ENCODE data around the gene SECISBP2L.

SECISBP2L gene

GRCh38 chr15:48946840-48947187 lies 99.4 kb downstream of the SECISBP2L start:
- Histone ChIP-seq H3K36me3 (ENCODE audit: insufficient read depth, insufficient read length, low read length) (no peaks in the 10 kb centered on the region), H3K4me3 (ENCODE audit: insufficient read length, low read depth) (no peak overlapping the region), H3K4me1 (ENCODE audit: insufficient read depth, insufficient read length) (no peaks in the 10 kb centered on the region), H3K9ac (ENCODE audit: insufficient read length, low read depth) (no peak overlapping the region), H3K27me3 (ENCODE audit: insufficient read depth, insufficient read length) (no peaks in the 10 kb centered on the region), H3K9me3 (ENCODE audit: insufficient read depth, low read length) (no peaks in the 10 kb centered on the region)
- no peak for DNase-seq (ENCODE audit: low read depth, low spot score)
- TF ChIP-seq SUZ12 (IDR thresholded peaks at IDR 0.05; ENCODE audit: extremely low read depth, insufficient read depth, insufficient read length), result no peak

GRCh38 chr15:48946074-48946839 lies 100.0 kb downstream of the SECISBP2L start:
- Histone ChIP-seq H3K4me3 (ENCODE audit: insufficient read length, low read depth) (no peak overlapping the region), H3K4me1 (ENCODE audit: insufficient read depth, insufficient read length) (no peaks in the 10 kb centered on the region), H3K9ac (ENCODE audit: insufficient read length, low read depth) (no peak overlapping the region), H3K27me3 (ENCODE audit: insufficient read depth, insufficient read length) (no peaks in the 10 kb centered on the region), H3K36me3 (ENCODE audit: insufficient read depth, insufficient read length, low read length) (no peaks in the 10 kb centered on the region), H3K9me3 (ENCODE audit: insufficient read depth, low read length) (no peaks in the 10 kb centered on the region)
- DNase-seq (ENCODE audit: low read depth, low spot score), result no peak
- TF ChIP-seq SUZ12 (IDR thresholded peaks at IDR 0.05; ENCODE audit: extremely low read depth, insufficient read depth, insufficient read length) (no peak), YY1 (IDR thresholded peaks at IDR 0.05; ENCODE audit: insufficient read depth, insufficient read length) (no peak), ZNF274 (IDR thresholded peaks at IDR 0.05; ENCODE audit: low read depth, low read length) (no peak)

GRCh38 chr15:48945386-48945785 lies 100.9 kb downstream of the SECISBP2L start:
- H3K4me1 ChIP-seq (ENCODE audit: insufficient read depth, insufficient read length), result no peaks in the 10 kb centered on the region
- H3K36me3 ChIP-seq (ENCODE audit: insufficient read depth, insufficient read length, low read length), result no peaks in the 10 kb centered on the region
- no peak overlapping the region for H3K9ac ChIP-seq (ENCODE audit: insufficient read length, low read depth)
- H3K4me3 ChIP-seq (ENCODE audit: insufficient read length, low read depth), result no peak overlapping the region
- no peak for DNase-seq (ENCODE audit: low read depth, low spot score)
- H3K27me3 ChIP-seq (ENCODE audit: insufficient read depth, insufficient read length), result no peaks in the 10 kb centered on the region
- H3K9me3 ChIP-seq (ENCODE audit: insufficient read depth, low read length), result no peaks in the 10 kb centered on the region
- TF ChIP-seq ZNF274 (IDR thresholded peaks at IDR 0.05; ENCODE audit: low read depth, low read length) (no peak), SUZ12 (IDR thresholded peaks at IDR 0.05; ENCODE audit: extremely low read depth, insufficient read depth, insufficient read length) (no peak), YY1 (IDR thresholded peaks at IDR 0.05; ENCODE audit: insufficient read depth, insufficient read length) (no peak)

GRCh38 chr15:48941904-48942303 lies 104.3 kb downstream of the SECISBP2L start:
- Histone ChIP-seq H3K27me3 (ENCODE audit: insufficient read depth, insufficient read length) (no peaks in the 10 kb centered on the region), H3K36me3 (ENCODE audit: insufficient read depth, insufficient read length, low read length) (no peaks in the 10 kb centered on the region), H3K9ac (ENCODE audit: insufficient read length, low read depth) (no peak overlapping the region), H3K4me3 (ENCODE audit: insufficient read length, low read depth) (no peak overlapping the region), H3K9me3 (ENCODE audit: insufficient read depth, low read length) (no peaks in the 10 kb centered on the region), H3K4me1 (ENCODE audit: insufficient read depth, insufficient read length) (no peaks in the 10 kb centered on the region)
- TF ChIP-seq SUZ12 (IDR thresholded peaks at IDR 0.05; ENCODE audit: extremely low read depth, insufficient read depth, insufficient read length) (no peak), ZNF274 (IDR thresholded peaks at IDR 0.05; ENCODE audit: low read depth, low read length) (no peak), YY1 (IDR thresholded peaks at IDR 0.05; ENCODE audit: insufficient read depth, insufficient read length) (no peak)
- DNase-seq (ENCODE audit: low read depth, low spot score), result no peak

- Histone ChIP-seq H3K36me3 (ENCODE audit: insufficient read depth, insufficient read length, low read length) (no peaks in the 10 kb centered on the region), H3K27me3 (ENCODE audit: insufficient read depth, insufficient read length) (no peaks in the 10 kb centered on the region), H3K9me3 (ENCODE audit: insufficient read depth, low read length) (no peaks in the 10 kb centered on the region), H3K4me1 (ENCODE audit: insufficient read depth, insufficient read length) (no peaks in the 10 kb centered on the region), H3K4me3 (ENCODE audit: insufficient read length, low read depth) (no peak overlapping the region), H3K9ac (ENCODE audit: insufficient read length, low read depth) (no peak overlapping the region)
- TF ChIP-seq SUZ12 (IDR thresholded peaks at IDR 0.05; ENCODE audit: extremely low read depth, insufficient read depth, insufficient read length) (no peak), ZNF274 (IDR thresholded peaks at IDR 0.05; ENCODE audit: low read depth, low read length) (no peak), YY1 (IDR thresholded peaks at IDR 0.05; ENCODE audit: insufficient read depth, insufficient read length) (no peak)
- DNase-seq (ENCODE audit: low read depth, low spot score), result no peak
Measured at GRCh38 chr15:48940508-48940907, 105.7 kb downstream of the SECISBP2L start.

- no peak for DNase-seq (ENCODE audit: low read depth, low spot score)
- Histone ChIP-seq H3K9ac (ENCODE audit: insufficient read length, low read depth) (no peak overlapping the region), H3K27me3 (ENCODE audit: insufficient read depth, insufficient read length) (no peaks in the 10 kb centered on the region), H3K4me1 (ENCODE audit: insufficient read depth, insufficient read length) (no peaks in the 10 kb centered on the region), H3K36me3 (ENCODE audit: insufficient read depth, insufficient read length, low read length) (no peaks in the 10 kb centered on the region), H3K9me3 (ENCODE audit: insufficient read depth, low read length) (no peaks in the 10 kb centered on the region), H3K4me3 (ENCODE audit: insufficient read length, low read depth) (no peak overlapping the region)
- TF ChIP-seq SUZ12 (IDR thresholded peaks at IDR 0.05; ENCODE audit: extremely low read depth, insufficient read depth, insufficient read length), result no peak
- no peak for TF ChIP-seq YY1 (IDR thresholded peaks at IDR 0.05; ENCODE audit: insufficient read depth, insufficient read length)
- TF ChIP-seq ZNF274 (IDR thresholded peaks at IDR 0.05; ENCODE audit: low read depth, low read length), result no peak
Measured at GRCh38 chr15:48939648-48940047, 106.6 kb downstream of the SECISBP2L start.

Data from NT2/D1 (cell line).